Kidney capillary endothelial cell (primary cell): ENCODE results near the gene PLD5.
"Not testable (repeated sequence)": the region's sequence is repeated elsewhere in the genome, so short reads cannot be mapped to it uniquely, and the experiment has no call there.

Experiments used
- DNase-seq: peaks from one replicate; pipeline ENCODE4 v3.0.0-alpha.2; 2018; ENCODE audit warnings: low spot score

The PLD5 gene

GRCh38 chr1:242210316-242210715, 314.2 kb downstream of the PLD5 start:
- not testable (repeated sequence) for DNase-seq

- no peak for DNase-seq
Measured at GRCh38 chr1:242209063-242209462, 315.4 kb downstream of the PLD5 start.

GRCh38 chr1:242208021-242208420, 316.5 kb downstream of the PLD5 start:
- DNase-seq, result no peak

GRCh38 chr1:242206994-242207393, 317.5 kb downstream of the PLD5 start:
- DNase-seq, result no peak

- no peak for DNase-seq
Measured at GRCh38 chr1:242205622-242206489, 318.6 kb downstream of the PLD5 start.

GRCh38 chr1:242203262-242203661, 321.2 kb downstream of the PLD5 start:
- no peak for DNase-seq

- no peak for DNase-seq
Measured at GRCh38 chr1:242201090-242201489, 323.4 kb downstream of the PLD5 start.

- DNase-seq, result no peak
Measured at GRCh38 chr1:242199776-242200458, 324.6 kb downstream of the PLD5 start.

GRCh38 chr1:242197907-242198820, 326.3 kb downstream of the PLD5 start:
- no peak for DNase-seq

GRCh38 chr1:242196914-242197313, 327.6 kb downstream of the PLD5 start:
- no peak for DNase-seq

GRCh38 chr1:242196101-242196500, 328.4 kb downstream of the PLD5 start:
- no peak for DNase-seq

GRCh38 chr1:242189591-242189990, 334.9 kb downstream of the PLD5 start:
- no peak for DNase-seq

GRCh38 chr1:242187816-242188215, 336.7 kb downstream of the PLD5 start:
- DNase-seq, result no peak

- DNase-seq, result no peak
Measured at GRCh38 chr1:242187171-242187570, 337.3 kb downstream of the PLD5 start.

GRCh38 chr1:242185731-242186130, 338.8 kb downstream of the PLD5 start:
- no peak for DNase-seq

GRCh38 chr1:242184955-242185354, 339.5 kb downstream of the PLD5 start:
- DNase-seq, result no peak

- not testable (repeated sequence) for DNase-seq
Measured at GRCh38 chr1:242179767-242180166, 344.7 kb downstream of the PLD5 start.

- no peak for DNase-seq
Measured at GRCh38 chr1:242178924-242179708, 345.4 kb downstream of the PLD5 start.

- DNase-seq, result no peak
Measured at GRCh38 chr1:242178436-242178835, 346.1 kb downstream of the PLD5 start.

- DNase-seq, result no peak
Measured at GRCh38 chr1:242162140-242162539, 362.4 kb downstream of the PLD5 start.
